ENCODE measurements around the gene MT2A.

- TF ChIP-seq CTCF (IDR thresholded peaks at IDR 0.05; ENCODE audit: poor library complexity): no peak
- no peak for TF ChIP-seq EZH2 (IDR thresholded peaks at IDR 0.05; ENCODE audit: borderline replicate concordance)
- TF ChIP-seq EZH2phosphoT487 (IDR thresholded peaks at IDR 0.05; ENCODE audit: low read depth, severe bottlenecking, unreplicated experiment): no peak
Observed at GRCh38 chr16:56607109-56607618, 1.2 kb upstream of the MT2A start.
